AG04449 (cell line): ENCODE results near the gene VEZT.

ENCODE experiments used
- CTCF ChIA-PET: fragments of 350-600 bp; formaldehyde crosslinking; extraction: SDS; loops from one replicate; lab custom pipeline; 2021; ENCODE audit warnings: antibody characterized with exemption; lab: Yijun Ruan, JAX
- POLR2A ChIA-PET: fragments of 400-600, 350-600 bp; formaldehyde crosslinking; extraction: SDS; loops from one replicate; lab custom pipeline; 2020; ENCODE audit warnings: antibody characterized with exemption, inconsistent platforms; lab: Yijun Ruan, JAX
- DNase-seq: peaks from one replicate; pipeline ENCODE4 v3.0.0-alpha.2; 2010; ENCODE audit warnings: low read depth, low spot score
- H3K4me3 ChIP-seq: 2 replicates; pipeline ENCODE4 v1.5.1; 2011; ENCODE audit warnings: low read depth, mild to moderate bottlenecking, control low read depth, low read length
- CTCF ChIP-seq: IDR thresholded peaks from one replicate; pipeline ENCODE4 v1.5.1; 2011; ENCODE audit warnings: mild to moderate bottlenecking, moderate library complexity, low read length, control low read depth, inconsistent platforms; ENCODE audit not compliant: insufficient read depth; ENCODE audit errors: missing control alignments

The VEZT gene

GRCh38 chr12:95224202-95225170 lies 6.9 kb downstream of the VEZT start:
- no peak overlapping the region for H3K4me3 ChIP-seq
- CTCF ChIA-PET: interaction anchor here (1.4 to 4.3 kb wide), 2 partner anchors 107 to 112 kb away, joined by 4 to 18 read pairs; no protein-coding TSS in a partner anchor
- no peak for TF ChIP-seq CTCF
- no peak for DNase-seq
- POLR2A ChIA-PET: interaction anchor here (0.5 kb wide), 1 partner anchor 138 kb away, joined by 4 read pairs; no protein-coding TSS in a partner anchor

DNA sequence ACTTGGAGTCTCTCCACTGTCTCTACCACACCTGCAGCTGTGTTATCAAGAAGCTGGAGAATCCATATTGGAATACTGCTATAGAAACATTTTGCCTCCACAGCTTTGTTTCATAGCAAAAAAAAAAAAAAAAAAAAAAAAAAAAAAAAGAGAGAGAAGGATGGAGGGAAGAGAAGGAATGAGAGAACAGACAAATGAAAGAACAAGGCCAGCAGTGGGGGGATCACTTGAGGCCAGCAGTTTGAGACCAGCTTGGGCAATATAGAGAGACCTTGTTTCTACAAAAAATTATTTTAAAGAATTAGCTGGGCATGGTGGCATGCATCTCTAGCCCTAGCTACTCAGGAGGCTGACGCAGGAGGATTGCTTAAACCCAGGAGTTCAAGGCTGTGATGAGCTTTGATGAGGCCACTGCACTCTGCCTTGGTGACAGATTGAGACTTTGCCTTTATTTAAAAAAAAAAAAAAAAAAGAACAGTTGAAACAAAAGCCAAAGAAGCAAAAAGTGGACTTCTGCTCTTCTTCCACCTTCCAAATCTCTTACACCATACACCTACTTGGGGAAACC lies 8.1 kb downstream of the VEZT start:
- ChIA-PET POLR2A (no interaction called here), CTCF (interaction anchor here (1.4 to 4.3 kb wide), 2 partner anchors 109 to 111 kb away, joined by 4 to 18 read pairs; no protein-coding TSS in a partner anchor)
- no peak for TF ChIP-seq CTCF
- no peak for DNase-seq
- H3K4me3 ChIP-seq: no peak overlapping the region

DNA sequence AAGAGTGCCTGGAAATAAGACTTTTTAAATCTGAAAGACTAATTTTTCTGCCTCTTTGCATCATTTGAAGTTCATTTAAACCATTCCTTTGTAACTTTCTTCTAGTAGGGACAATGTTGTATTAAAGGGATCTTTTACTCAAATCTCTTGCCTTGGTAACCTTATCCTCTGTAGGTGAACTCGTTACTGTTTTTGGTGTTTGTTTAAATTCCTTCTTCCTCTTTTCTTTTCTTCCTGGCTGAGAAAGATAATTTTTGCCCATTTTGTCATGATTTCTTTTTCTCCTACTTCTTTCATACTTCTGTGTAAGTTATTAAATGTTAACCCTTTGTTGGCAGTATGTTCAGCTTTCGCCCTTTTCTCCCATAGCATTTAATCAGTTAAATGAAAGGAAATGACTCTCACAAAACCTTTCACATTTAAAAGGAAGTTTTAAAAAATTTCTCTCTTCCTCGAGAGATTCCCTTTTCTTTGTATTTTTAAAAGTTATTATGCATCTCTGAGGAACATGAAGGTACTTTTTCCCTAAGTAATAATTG lies 10.3 kb downstream of the VEZT start:
- CTCF ChIA-PET: no interaction called here
- no peak overlapping the region for H3K4me3 ChIP-seq
- no peak for TF ChIP-seq CTCF
- POLR2A ChIA-PET: no interaction called here
- DNase-seq: no peak

DNA sequence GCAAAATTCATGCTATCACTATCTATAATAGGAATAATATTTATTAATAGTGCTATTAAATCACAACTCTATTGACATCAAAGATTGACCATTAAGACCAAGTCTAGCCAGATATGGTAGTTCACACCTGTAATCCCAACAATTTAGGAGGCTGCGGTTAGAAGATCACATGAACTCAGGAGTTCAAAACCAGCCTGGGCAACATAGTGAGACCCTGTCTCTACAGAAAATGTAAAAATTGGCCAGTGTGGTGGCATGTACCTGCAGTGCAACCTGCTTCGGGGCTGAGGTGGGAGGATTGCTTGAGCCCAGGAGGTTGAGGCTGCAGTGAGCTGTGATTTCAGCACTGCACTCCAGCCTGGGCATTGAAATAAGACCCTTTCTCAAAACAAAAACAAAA lies 11.0 kb downstream of the VEZT start:
- CTCF ChIA-PET: interaction anchor here (1.0 kb wide), 1 partner anchor 22 kb away, joined by 3 read pairs; no protein-coding TSS in a partner anchor
- no peak overlapping the region for H3K4me3 ChIP-seq
- TF ChIP-seq CTCF: no peak
- POLR2A ChIA-PET: no interaction called here
- DNase-seq: no peak

GRCh38 chr12:95229636-95230035 lies 12.0 kb downstream of the VEZT start:
- DNase-seq: no peak
- POLR2A ChIA-PET: no interaction called here
- no peak for TF ChIP-seq CTCF

More at GRCh38 chr12:95229636-95230035, 12.0 kb downstream of the VEZT start:
- CTCF ChIA-PET: interaction anchor here (1.0 to 2.3 kb wide), 2 partner anchors 21 to 305 kb away, joined by 3 to 5 read pairs; no protein-coding TSS in a partner anchor
- H3K4me3 ChIP-seq: no peak overlapping the region
